Activated CD8-positive, alpha-beta memory T cell treated with anti-CD3 and anti-CD28 coated beads, Interleukin-2, amount 50 U/mL, for 48 hours (primary cell): ENCODE data around the gene LIMCH1.
A peak's percentile ranks its signal among the peaks of the same experiment; 100 is the strongest.
"Not testable (repeated sequence)": the region's sequence is repeated elsewhere in the genome, so short reads cannot be mapped to it uniquely, and the experiment has no call there.

ENCODE experiments used
- DNase-seq: peaks from one replicate; pipeline ENCODE4 v3.0.0-alpha.2; 2020

Gene LIMCH1

DNA sequence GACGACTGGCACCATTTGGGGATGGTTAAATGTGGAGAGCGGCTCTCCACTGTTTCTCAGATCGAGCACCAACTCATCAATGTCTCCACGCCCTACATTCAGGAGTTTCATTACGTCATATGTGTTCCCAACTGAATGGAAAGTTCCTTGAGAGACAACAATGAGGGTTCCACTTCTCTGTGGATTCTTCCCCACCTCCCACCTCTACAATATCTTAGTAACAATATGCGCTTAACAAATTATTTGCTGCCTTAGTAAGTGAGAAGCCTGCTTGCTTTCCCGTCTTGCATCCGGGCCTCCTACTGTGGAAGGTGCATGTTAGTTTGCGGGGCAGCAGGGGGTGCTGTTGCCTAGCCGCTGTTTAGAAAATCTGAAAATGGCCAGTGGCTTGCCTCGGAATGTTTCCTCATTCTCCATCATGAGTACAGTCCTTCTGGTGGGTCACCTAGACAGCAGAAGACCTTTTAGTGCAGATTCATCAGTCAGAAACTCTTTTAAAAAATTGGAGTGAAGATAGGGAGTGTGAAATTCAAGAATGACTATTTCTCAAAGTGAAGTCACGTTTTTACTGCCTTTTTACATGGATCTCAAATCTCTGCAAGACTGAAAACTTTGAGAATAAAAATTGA lies 154.9 kb downstream of the LIMCH1 start:
- DNase-seq, result peak; percentile 72

DNA sequence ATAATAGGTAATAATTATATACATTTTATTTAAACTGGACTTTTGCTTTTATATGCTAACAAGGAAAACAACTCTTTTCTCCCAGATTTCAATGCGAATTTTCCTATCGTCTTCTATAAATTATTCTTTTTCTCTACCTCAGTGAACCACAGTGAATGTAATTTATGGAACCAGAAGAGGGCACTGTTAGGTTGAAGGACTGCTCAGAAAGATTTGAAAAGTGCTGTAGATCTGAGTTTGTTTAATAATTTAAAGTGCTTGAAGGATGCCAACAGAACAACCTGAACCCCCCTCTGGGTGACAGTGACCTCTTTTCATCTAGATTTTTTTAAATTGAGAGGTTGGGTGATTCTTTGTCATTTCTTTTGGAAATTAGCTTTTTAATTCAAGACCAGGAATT lies 155.7 kb downstream of the LIMCH1 start:
- no peak for DNase-seq

DNA sequence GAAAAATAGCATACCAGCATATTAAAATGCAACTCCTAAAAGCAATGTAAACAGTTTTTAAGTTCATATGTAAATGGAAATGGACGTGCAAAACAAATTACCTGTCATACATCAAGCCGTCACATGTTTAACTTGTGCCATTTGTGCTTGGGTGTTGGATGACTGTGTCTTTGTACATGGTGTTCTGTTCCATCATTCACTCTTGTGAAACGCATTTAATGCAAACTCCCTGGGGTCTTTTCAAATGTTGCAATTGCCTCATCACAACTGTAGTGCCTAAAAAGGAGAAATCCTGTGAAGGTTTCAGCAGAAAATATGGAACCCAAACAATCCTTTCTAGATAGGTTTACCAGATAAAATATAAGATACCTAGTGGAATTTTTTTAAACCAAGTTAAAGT lies 158.2 kb downstream of the LIMCH1 start:
- no peak for DNase-seq

DNA sequence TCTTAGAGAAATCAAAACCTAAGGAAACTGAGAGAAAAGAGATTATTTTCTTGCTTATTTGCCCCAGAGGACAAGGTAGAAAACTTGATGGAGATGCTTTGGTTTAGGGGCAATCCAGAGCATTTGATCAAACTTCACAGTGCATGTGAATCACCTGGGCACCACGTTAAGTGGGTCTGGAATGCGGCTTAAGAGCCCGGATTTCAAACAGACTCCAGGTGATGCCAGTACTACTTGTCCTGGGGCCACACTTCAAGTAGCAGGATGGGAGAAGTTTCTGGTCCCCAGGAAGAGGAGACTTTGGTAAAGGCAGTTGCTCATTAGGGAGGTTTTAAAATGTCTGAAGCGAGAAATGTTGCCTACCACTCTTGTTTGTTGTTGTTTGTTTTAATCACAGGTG lies 158.8 kb downstream of the LIMCH1 start:
- DNase-seq, result no peak

DNA sequence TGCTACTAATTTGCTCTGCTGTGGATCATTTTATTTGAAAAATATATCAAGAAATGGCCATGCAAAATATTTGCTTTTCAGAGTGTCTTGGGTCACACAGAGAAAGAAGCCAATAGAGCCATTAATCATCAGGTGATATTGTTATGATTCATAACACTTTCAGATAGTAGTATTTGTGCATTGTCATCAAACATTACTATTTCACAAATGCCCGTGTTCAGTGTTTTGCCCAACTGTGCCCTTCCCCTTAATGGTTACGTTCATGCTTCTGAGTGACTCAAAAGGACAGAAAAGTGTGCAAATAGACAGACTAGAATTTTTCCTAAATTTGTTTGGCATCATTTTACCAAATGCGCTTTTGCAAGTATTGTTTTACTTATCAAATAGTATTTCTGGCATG lies 164.0 kb downstream of the LIMCH1 start:
- DNase-seq, result no peak

DNA sequence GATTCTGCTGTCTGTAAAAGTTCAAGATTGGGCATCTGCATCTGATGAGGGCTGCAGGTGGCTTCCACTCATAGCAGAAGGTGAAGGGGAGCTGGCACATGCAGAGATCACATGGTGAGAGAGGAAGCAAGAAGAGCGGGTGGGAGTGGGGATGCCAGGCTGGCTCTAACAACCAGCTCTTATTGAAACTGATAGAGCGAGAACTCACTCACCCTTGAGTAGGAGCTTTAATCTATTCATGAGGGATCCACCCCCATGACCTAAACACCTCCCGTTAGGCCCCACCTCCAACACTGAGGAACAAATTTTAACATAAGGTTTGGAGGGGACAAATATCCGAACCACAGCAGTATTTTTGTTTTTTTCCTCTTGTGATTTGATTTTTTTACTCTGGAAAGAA lies 164.8 kb downstream of the LIMCH1 start:
- no peak for DNase-seq

DNA sequence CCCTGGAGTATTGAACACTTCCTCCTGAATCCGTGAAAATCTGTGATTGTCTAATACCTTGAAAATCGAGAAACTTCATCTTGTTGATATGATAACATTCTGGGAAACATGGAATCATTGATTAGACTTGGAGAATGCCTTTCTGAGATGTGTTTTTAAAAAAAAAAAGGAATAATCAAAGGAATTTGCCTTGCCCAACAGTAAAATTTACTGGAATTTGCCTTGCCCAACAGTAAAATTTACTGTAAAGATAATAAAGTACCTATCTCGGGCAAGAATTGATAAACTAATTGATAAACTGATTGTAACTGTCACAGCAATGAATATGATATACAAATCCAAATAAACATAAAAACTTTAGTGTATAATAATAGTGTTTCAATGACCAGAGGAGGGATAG lies 165.8 kb downstream of the LIMCH1 start:
- DNase-seq, result no peak

DNA sequence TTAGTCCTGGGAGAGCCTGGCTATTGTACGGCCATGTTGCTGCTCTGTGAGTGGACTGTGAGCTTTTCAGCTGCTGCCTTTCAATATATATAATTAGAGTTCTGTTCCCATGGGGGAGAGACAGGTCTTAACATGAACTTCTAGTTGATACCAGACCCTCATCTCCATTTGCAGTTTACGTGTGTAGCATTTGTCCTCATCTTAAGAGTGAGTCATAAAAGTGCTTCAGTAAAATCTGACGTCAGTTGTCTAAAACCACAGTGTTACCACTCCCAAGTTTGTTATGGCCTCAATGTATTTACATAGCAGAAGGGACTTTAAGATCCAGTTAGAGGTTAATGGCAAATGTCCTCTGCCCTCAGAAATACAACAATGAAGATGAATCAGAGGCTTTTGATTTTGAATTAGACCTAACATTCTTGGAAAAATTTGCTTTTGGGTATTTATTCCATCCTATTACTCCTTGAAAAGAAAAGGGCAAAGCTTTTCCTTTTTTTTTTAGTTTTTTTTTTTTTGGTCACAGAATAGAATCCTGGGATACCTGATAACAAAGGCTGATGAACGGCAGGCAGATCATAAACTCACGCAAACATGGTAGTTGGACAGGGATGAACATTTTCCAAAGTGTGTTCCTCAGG lies 172.0 kb downstream of the LIMCH1 start:
- DNase-seq, result no peak

DNA sequence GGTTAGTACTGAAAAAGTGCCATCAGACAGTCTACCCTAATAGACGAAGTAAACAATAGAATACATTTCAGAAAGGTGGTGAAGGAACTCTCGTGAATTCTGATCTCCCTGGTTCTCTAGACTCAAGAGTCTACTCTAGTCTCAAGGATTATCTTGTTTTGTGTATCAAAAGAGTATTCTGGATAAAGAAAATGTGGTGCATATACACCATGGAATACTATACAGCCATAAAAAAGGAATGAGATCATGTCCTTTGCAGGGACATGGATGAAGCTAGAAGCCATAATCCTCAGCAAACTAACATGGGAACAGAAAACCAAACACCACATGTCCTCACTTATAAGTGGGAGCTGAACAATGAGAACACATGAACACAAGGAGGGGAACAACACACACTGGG lies 173.7 kb downstream of the LIMCH1 start:
- DNase-seq, result not testable (repeated sequence)

DNA sequence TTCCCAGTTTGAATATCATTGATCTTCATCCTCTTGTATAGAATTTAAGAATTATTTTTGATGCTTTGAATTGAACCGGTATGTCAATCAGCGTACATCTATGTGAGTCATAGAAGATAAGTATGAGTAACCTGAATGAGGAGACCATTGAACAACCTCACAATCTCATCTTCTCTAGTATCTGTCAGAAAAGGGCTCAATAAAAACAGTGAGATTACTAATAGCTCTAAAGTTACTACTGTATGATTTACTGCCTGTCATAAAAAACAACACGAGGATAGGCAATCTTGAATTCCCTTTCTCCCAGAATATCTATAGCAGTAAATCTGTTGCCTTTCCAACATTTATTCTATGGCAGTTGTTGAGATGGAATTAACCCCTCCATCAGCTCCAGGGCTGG lies 174.5 kb downstream of the LIMCH1 start:
- no peak for DNase-seq

DNA sequence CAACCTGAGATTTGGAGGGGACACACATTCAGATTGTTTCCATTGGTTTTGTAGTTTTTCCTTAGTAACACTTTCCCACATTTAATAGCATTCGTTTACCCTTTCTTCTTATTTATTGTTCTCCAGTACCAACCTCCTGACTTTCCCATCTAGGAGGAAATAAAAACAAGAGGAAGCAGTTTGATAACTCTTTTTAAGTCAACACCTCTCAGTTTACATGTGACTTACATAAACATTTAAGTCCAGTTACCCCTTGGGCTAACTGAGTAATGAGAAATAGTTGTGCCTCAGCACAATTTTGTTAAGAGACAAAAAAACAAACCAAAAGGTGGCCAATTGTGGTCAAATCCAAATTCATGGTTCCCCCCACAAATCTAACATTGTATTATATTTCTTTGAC lies 175.8 kb downstream of the LIMCH1 start:
- no peak for DNase-seq

DNA sequence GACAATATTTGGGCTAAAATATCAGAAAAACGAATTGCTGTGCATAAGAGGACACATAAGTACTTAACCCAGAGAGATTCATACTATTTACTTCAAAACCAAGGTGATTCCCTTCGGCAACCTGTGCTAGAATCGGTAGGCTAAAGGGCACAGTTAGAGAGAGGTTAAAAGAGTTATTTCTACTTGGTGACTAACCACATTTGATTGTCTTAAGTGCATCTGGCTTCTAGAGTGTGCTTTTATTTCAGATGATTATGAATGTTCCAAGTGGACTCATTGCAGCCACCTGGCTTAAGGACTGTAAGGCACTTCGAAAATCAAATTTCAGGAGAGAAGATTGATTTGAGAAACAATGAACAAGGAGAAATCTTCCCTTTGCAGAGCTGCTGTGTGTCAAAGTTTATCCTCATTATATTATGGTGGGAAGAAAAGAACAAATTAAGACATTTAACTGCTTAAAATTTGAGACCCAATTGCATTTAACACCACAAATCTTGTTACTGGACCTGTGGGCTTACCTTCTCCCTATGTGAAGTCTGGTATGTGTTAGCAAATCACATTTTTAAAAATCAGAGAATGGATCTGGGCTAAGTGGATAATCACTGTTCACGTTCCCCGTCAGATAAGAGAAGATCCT lies 176.5 kb downstream of the LIMCH1 start:
- no peak for DNase-seq

DNA sequence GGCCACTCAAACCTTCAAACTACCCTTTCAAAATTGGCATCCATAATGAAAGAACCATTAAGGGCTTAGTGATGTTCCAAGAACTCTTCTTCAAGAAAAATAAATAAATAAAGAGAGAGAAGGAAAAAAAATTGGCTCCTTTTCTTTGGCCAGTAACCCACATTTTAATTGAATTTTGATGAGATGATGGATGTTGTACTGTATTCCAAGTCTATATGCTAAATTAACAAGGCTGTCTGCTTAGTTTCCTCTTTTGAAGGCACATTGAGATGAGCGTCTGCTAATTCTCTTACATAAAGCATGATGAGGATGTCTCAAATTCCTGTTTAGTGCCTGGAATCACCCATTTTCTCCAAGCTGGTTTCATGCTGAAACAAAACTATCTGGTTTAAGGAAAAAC lies 177.2 kb downstream of the LIMCH1 start:
- DNase-seq, result no peak

DNA sequence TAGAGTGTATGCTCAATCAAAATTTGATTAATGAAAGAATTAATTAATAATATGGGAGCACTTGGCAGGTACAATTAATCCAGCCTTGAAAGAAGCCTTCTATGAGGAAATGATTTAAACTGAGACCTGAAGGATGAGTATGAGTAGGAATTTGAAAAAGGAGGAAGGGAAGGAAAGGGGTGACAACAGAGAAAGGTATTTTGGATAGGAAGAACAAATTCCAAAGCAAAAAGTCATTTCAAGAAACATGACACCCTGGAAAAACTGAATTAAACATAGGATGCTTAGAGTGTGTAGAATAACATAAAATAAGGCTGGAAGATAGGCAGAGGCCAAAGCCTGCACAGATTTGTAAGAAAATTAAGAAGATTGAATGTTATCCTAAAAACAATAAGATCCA lies 180.9 kb downstream of the LIMCH1 start:
- no peak for DNase-seq

DNA sequence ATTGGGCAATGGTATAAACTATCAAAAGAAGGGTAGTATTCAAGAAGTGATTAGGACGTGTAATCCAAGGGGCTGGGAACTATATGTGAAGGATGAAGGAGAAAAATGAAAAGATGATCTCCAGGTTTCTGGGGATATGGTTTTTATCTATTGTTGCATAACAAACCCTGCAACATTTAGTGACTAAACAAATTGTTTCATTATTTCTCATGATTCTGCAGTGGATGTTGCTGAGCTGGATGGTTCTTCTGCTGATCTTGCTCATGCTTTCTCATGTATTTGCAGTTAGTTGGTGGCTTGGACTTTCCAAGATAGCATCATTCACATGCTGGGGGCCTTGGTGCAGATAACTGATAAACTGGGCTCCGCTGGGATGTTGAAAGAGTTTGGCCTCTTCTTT lies 181.5 kb downstream of the LIMCH1 start:
- no peak for DNase-seq

DNA sequence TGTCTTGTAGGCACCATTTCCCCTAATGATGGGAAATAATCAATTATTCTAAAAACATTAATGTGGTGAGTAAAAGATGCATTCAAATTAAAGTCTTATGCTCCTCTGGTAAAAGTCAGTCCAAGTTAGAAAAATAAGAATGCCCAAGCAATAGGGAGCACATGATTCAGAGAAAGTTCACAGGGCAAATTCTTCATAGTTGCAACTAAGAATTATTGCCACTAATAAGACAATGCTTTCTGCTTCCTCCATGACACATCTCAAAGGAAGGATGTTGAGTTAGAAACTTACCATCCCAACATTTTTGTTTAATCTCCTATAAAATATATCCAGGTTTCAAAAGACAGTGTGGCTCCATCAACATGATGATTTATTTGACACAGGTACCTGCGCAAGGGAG lies 184.2 kb downstream of the LIMCH1 start:
- no peak for DNase-seq

DNA sequence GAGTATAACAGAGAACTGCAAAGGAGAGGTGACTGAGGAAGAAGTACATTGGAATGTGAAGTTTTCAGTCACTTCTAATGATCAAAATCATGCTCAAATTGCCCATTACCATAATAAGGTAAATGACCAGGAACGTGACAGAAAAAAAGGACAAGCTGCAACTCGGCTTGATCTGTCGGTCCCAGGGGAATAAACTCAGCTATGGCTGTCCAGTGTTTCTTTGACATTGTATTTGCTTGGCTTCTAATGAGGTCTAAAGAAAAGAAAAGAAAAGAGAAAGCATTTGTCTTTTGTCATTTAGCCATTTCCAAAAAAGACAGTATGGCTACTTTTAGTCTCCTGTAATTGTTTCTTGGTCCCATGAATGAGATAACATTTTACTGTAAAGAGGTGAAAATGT lies 185.3 kb downstream of the LIMCH1 start:
- no peak for DNase-seq

DNA sequence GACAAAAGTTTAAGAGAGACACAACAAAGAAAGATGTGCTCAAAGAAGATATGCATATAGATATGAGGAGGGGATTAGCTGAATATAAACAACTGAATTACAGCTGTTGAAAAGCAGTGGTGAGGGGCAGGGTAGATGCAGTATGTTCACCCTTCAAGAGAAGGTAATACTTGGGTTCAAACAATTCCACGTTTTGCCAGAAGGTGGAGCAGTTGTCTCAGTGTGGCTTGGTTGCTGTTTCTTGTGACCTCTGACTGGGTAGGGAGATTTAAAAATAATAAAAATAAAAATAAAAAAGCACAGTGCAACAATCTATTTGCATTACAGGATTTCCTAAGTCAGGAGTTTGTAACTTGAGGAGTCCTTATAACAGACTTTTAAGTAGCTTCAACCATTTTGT lies 187.3 kb downstream of the LIMCH1 start:
- DNase-seq, result no peak

DNA sequence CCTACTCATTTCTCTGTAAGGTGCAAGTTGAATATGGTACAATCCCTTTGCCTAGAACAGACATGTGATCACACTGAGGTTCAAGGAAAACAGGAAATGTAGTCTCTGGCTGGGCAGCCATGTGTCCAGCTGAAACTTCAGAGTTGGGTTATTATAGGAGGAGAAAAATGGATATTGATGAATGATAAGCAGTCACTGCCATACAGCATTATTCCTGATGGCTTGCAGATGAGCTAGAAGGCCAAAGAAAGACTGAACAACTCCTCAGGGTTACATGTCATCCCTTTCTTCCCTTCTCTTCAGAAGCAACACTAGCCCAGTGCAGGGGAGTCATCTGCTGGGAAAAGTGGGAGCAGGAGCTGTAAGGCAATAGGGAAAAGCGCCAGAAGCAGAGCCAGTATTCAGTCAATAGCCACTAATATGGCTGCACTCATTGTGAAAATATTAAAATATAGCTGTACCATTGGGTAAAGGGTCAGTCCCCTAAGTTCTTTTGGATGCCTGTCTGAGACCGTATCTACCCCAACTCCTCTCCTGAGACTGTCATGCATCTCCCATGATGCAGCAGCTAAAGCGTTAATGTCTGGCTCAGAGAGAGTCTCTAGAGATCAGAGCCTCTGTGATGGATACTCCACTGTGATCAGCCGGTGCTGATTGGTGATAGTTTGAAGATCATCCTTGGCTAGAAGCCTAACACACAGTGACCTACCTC lies 190.1 kb downstream of the LIMCH1 start:
- no peak for DNase-seq

DNA sequence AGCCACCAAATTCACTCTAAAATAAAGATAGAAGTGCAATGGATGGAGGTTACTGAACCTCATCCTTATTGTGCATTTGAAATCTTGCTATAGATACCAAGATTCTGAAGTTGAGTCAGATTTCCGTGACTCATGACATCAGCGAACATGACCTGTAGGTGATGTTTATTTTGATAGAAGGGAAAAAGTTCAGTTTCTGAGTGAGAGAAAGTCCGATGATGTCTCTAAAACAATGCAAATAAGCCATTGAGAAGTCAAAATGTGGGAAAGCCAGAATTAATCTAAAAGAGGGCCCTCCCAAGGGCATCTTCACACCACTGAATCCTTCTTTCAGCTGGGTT lies 190.6 kb downstream of the LIMCH1 start:
- DNase-seq, result no peak

DNA sequence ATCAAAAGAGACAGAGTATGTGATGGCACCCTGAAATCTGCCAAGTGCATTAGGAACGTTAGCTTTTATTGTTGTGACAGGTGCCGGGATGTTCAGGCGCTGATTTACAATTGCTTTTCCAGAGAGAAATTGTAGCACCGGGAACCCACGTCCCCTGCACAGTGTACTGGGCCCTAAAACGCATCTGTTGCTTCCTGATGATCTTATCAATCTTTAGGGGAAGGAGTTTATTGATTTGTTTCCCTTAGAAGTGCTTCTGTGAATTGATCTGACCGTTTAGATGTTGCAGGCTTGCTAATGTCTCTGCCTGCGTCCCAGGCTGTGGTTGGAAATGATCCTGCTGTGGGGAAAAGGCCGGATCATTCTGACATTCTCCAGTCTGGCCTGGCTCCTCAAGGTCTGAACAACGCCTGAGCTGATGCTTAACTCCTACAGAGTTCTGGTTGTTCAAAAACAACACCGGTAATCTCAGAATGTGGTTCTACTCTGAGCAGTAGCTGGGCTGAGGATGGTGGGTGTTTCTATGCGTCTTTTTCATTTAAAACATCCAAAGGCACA lies 193.7 kb downstream of the LIMCH1 start:
- no peak for DNase-seq

DNA sequence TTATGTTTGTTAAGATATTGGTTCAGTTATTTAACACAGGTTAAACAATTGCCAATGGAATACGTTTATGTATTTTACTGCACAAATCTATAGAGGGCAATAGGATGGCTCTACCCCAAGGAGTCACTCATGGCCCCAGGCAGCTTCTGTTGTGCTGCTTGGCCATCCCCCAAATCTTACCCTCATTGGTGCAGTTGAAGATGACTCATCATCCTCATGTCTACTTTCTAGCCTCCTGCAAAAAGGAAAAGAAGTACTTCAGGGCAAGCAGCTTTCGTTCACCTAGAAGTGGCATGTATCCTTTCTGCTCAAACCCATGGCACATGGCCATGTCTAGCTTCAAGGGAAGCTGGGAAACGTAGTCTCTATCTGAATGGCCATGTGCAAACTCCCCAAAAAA lies 196.4 kb downstream of the LIMCH1 start:
- no peak for DNase-seq

DNA sequence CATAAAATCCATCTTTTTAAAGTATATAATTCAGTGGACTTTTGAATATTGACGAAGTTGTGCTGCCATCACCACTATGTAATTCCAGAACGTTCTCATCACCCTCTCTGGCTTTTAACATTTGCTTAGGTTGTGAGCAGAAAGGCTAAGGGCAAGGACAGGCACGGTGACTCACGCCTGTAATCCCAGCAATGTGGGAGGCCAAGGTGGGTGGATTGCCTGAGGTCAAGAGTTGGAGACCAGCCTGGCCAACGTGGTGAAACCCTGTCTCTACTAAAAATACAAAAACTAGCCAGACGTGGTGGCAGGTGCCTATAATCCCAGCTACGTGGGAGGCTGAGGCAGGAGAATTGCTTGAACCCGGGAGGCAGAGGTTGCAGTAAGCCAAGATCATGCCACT lies 199.5 kb downstream of the LIMCH1 start:
- DNase-seq, result not testable (repeated sequence)

DNA sequence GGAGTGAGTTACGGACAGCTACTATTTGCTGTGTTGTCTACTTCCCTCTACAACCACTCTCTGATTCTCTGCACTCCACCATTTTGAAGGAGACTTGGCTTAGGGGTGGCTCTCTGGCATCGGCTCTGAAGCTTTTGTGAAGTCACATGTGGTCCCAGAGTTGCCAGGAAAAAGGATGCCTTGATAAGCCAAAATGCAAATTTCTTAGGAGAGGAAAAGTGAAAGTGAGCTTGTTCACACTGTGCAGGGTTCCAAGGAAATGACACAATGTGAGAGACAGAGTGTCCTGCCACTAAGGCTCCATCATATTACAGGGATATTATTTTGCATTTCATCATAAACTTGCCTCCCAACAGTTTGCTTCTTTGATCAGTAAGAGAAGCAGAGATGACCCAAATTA lies 203.4 kb downstream of the LIMCH1 start:
- no peak for DNase-seq
